Measurements from ENCODE around the gene ECM1. TPM values are rescaled to one million over a fixed set of nuclear protein-coding genes. Genes with fewer than 3 reads are reported as not detected.

ECM1 gene
- total RNA-seq, 6 experiments from 2014 or later, result 8.8 to 26.7 (median 14.9) TPM

DNA sequence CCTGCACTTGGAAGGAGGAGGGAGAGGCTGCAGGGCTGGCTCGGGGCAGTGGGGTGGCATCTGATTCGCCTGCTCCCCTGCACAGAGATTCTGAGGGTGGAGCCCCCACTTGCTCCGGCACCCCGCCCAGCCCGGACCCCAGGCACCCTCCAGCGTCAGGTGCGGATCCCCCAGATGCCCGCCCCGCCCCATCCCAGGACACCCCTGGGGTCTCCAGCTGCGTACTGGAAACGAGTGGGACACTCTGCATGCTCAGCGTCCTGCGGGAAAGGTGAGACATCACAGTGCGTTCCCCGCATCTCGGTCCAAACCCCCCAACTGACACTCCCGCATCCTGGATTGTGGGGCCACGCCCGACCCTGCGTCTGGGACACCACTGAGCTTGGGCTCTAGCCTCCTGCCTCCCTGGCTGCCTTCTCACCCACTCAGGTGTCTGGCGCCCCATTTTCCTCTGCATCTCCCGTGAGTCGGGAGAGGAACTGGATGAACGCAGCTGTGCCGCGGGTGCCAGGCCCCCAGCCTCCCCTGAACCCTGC, 49.2 kb downstream of the ECM1 start:
- DNase-seq (no peak), ATAC-seq (no peak)
- TF ChIP-seq POLR2A (IDR thresholded peaks at IDR 0.05), result no peak
- TF ChIP-seq CTCF (IDR thresholded peaks at IDR 0.05), result no peak
- Histone ChIP-seq H3K27ac (no peak overlapping the region), H3K36me3 (peaks cover 0 to 10% (median 0%) of the 10 kb centered on the region in 4 donors), H3K27me3 (no peaks in the 10 kb centered on the region), H3K9me3 (no peaks in the 10 kb centered on the region), H3K4me1 (peaks cover 0 to 32% (median 13%) of the 10 kb centered on the region in 4 donors), H3K4me3 (no peak overlapping the region)
- WGBS (ENCODE audit: insufficient coverage, low coverage, low lambda C conversion rate, missing lambda C conversion rate), result 89% methylated on average over 6 of the region's 26 CpGs
- intact Hi-C loops (cut with DNase I), result no loop called here

GRCh38 chr1:150557813-150558212, 49.9 kb downstream of the ECM1 start:
- Histone ChIP-seq H3K4me3 (no peak overlapping the region), H3K4me1 (peaks cover 0 to 32% (median 16%) of the 10 kb centered on the region in 4 donors), H3K9me3 (no peaks in the 10 kb centered on the region), H3K27ac (no peak overlapping the region), H3K27me3 (no peaks in the 10 kb centered on the region), H3K36me3 (peaks cover 0 to 10% (median 0%) of the 10 kb centered on the region in 4 donors)
- DNase-seq (no peak), ATAC-seq (no peak)
- TF ChIP-seq CTCF (IDR thresholded peaks at IDR 0.05) (no peak), POLR2A (IDR thresholded peaks at IDR 0.05) (no peak)
- no CpG with 5 or more reads among the region's 15 CpGs for WGBS (ENCODE audit: insufficient coverage, low coverage, low lambda C conversion rate, missing lambda C conversion rate)
- intact Hi-C loops (cut with DNase I), result no loop called here

- Histone ChIP-seq H3K4me3 (peak overlapping the region in 2 of 3 donors; percentile 9 to 37), H3K36me3 (peaks cover 0 to 10% (median 0%) of the 10 kb centered on the region in 4 donors), H3K27ac (peak overlapping the region in 1 of 3 donors; percentile 54), H3K9me3 (no peaks in the 10 kb centered on the region), H3K4me1 (peaks cover 0 to 32% (median 16%) of the 10 kb centered on the region in 4 donors), H3K27me3 (no peaks in the 10 kb centered on the region)
- TF ChIP-seq POLR2A (IDR thresholded peaks at IDR 0.05) (no peak), CTCF (IDR thresholded peaks at IDR 0.05) (no peak)
- WGBS (ENCODE audit: insufficient coverage, low coverage, low lambda C conversion rate, missing lambda C conversion rate), result 20% methylated on average over 2 of the region's 15 CpGs
- no peak for ATAC-seq
- intact Hi-C loops (cut with DNase I), result no loop called here
- DNase-seq, result no peak
Observed at GRCh38 chr1:150558303-150558704, 50.4 kb downstream of the ECM1 start.

GRCh38 chr1:150558761-150559655, 51.1 kb downstream of the ECM1 start:
- DNase-seq (peak; percentile 62 to 77 (median 77)), ATAC-seq (peak in 1 of 4 donors; percentile 0)
- Histone ChIP-seq H3K27ac (peak overlapping the region in 2 of 3 donors; percentile 21 to 54), H3K9me3 (no peaks in the 10 kb centered on the region), H3K36me3 (peaks cover 0 to 10% (median 0%) of the 10 kb centered on the region in 4 donors), H3K4me1 (peaks cover 0 to 38% (median 19%) of the 10 kb centered on the region in 4 donors), H3K27me3 (no peaks in the 10 kb centered on the region), H3K4me3 (peak overlapping the region; percentile 9 to 37 (median 28))
- intact Hi-C loops (cut with DNase I), result no loop called here
- TF ChIP-seq POLR2A (IDR thresholded peaks at IDR 0.05), result peak; percentile 20
- TF ChIP-seq CTCF (IDR thresholded peaks at IDR 0.05), result no peak
- 60% methylated on average over 9 of the region's 28 CpGs for WGBS (ENCODE audit: insufficient coverage, low coverage, low lambda C conversion rate, missing lambda C conversion rate)

Data from right lobe of liver (tissue), 6 donors.